Activated T-cell treated with anti-CD3 and anti-CD28 coated beads, Interleukin-2, amount 50 U/mL, for 4 hours (primary cell): Measurements from ENCODE around the gene CHRM2. TPM values are rescaled to one million over a fixed set of nuclear protein-coding genes. Genes with fewer than 3 reads are reported as not detected.

ENCODE experiments used
- ATAC-seq, 2 donors: fragments of 200-7000 bp; cut with Tn5 transposase; one replicate each; pipeline ENCODE4 v1.10.0; 2021
- DNase-seq: peaks from one replicate; pipeline ENCODE4 v3.0.0-alpha.2; 2020
- H3K27me3 Mint-ChIP-seq: one replicate; pipeline ENCODE4 v1.8.0; 2021; ENCODE audit warnings: low read depth, mixed read lengths
- H3K36me3 Mint-ChIP-seq: one replicate; pipeline ENCODE4 v1.8.0; 2022; ENCODE audit warnings: mixed read lengths; ENCODE audit not compliant: insufficient read depth
- H3K4me1 Mint-ChIP-seq: one replicate; pipeline ENCODE4 v1.8.0; 2021; ENCODE audit warnings: low read depth, mixed read lengths
- H3K4me3 Mint-ChIP-seq: one replicate; pipeline ENCODE4 v1.8.0; 2021; ENCODE audit warnings: mild to moderate bottlenecking, moderate library complexity, mixed read lengths
- H3K9me3 Mint-ChIP-seq: one replicate; pipeline ENCODE4 v1.8.0; 2021; ENCODE audit warnings: mixed read lengths
- total RNA-seq, 3 donors: library from RNA; stranded (reverse); gene quantifications; one replicate each; pipeline ENCODE4 v1.2.1, GENCODE V29; 2021

CHRM2 gene
- total RNA-seq, 3 donors from 2014 or later, result 0.22 TPM; not detected in 2

- no peak for ATAC-seq
- H3K4me3 Mint-ChIP-seq, result no peak overlapping the region
- H3K27me3 Mint-ChIP-seq, result no peaks in the 10 kb centered on the region
- no peak for DNase-seq
- H3K9me3 Mint-ChIP-seq, result peaks cover 8% of the 10 kb centered on the region
- no peaks in the 10 kb centered on the region for H3K36me3 Mint-ChIP-seq
- no peaks in the 10 kb centered on the region for H3K4me1 Mint-ChIP-seq
Observed at GRCh38 chr7:137003566-137003965, 135.1 kb downstream of the CHRM2 start.

GRCh38 chr7:137005873-137006272 lies 137.4 kb downstream of the CHRM2 start:
- no peaks in the 10 kb centered on the region for H3K36me3 Mint-ChIP-seq
- no peaks in the 10 kb centered on the region for H3K27me3 Mint-ChIP-seq
- no peaks in the 10 kb centered on the region for H3K4me1 Mint-ChIP-seq
- no peak for DNase-seq
- peaks cover 8% of the 10 kb centered on the region for H3K9me3 Mint-ChIP-seq
- no peak for ATAC-seq
- H3K4me3 Mint-ChIP-seq, result no peak overlapping the region

GRCh38 chr7:137006293-137006692 lies 137.8 kb downstream of the CHRM2 start:
- ATAC-seq (no peak), DNase-seq (no peak)
- Mint-ChIP-seq H3K36me3 (no peaks in the 10 kb centered on the region), H3K9me3 (peaks cover 8% of the 10 kb centered on the region), H3K4me3 (no peak overlapping the region), H3K4me1 (no peaks in the 10 kb centered on the region), H3K27me3 (no peaks in the 10 kb centered on the region)

GRCh38 chr7:137007001-137007694 lies 138.7 kb downstream of the CHRM2 start:
- Mint-ChIP-seq H3K9me3 (peaks cover 8% of the 10 kb centered on the region), H3K4me1 (no peaks in the 10 kb centered on the region), H3K4me3 (no peak overlapping the region), H3K27me3 (no peaks in the 10 kb centered on the region), H3K36me3 (no peaks in the 10 kb centered on the region)
- DNase-seq, result no peak
- ATAC-seq, result no peak

GRCh38 chr7:137009404-137009803 lies 141.0 kb downstream of the CHRM2 start:
- ATAC-seq, result no peak
- H3K9me3 Mint-ChIP-seq, result peaks cover 5% of the 10 kb centered on the region
- H3K27me3 Mint-ChIP-seq, result no peaks in the 10 kb centered on the region
- H3K36me3 Mint-ChIP-seq, result no peaks in the 10 kb centered on the region
- DNase-seq, result no peak
- no peak overlapping the region for H3K4me3 Mint-ChIP-seq
- no peaks in the 10 kb centered on the region for H3K4me1 Mint-ChIP-seq

GRCh38 chr7:137015015-137015414 lies 146.6 kb downstream of the CHRM2 start:
- DNase-seq (no peak), ATAC-seq (no peak)
- H3K4me1 Mint-ChIP-seq, result no peaks in the 10 kb centered on the region
- H3K27me3 Mint-ChIP-seq, result no peaks in the 10 kb centered on the region
- no peaks in the 10 kb centered on the region for H3K36me3 Mint-ChIP-seq
- H3K4me3 Mint-ChIP-seq, result no peak overlapping the region
- no peaks in the 10 kb centered on the region for H3K9me3 Mint-ChIP-seq

- Mint-ChIP-seq H3K36me3 (no peaks in the 10 kb centered on the region), H3K27me3 (no peaks in the 10 kb centered on the region), H3K4me1 (no peaks in the 10 kb centered on the region), H3K9me3 (no peaks in the 10 kb centered on the region), H3K4me3 (no peak overlapping the region)
- ATAC-seq, result no peak
- DNase-seq, result no peak
Observed at GRCh38 chr7:137017221-137017620, 148.8 kb downstream of the CHRM2 start.

GRCh38 chr7:137018468-137018867 lies 150.0 kb downstream of the CHRM2 start:
- H3K36me3 Mint-ChIP-seq, result no peaks in the 10 kb centered on the region
- H3K27me3 Mint-ChIP-seq, result no peaks in the 10 kb centered on the region
- no peaks in the 10 kb centered on the region for H3K4me1 Mint-ChIP-seq
- ATAC-seq (no peak), DNase-seq (no peak)
- H3K4me3 Mint-ChIP-seq, result no peak overlapping the region
- H3K9me3 Mint-ChIP-seq, result no peaks in the 10 kb centered on the region

- no peaks in the 10 kb centered on the region for H3K27me3 Mint-ChIP-seq
- H3K9me3 Mint-ChIP-seq, result no peaks in the 10 kb centered on the region
- no peak for DNase-seq
- ATAC-seq, result no peak
- H3K4me3 Mint-ChIP-seq, result no peak overlapping the region
- H3K4me1 Mint-ChIP-seq, result no peaks in the 10 kb centered on the region
- H3K36me3 Mint-ChIP-seq, result no peaks in the 10 kb centered on the region
Observed at GRCh38 chr7:137020351-137020750, 151.9 kb downstream of the CHRM2 start.

GRCh38 chr7:137025469-137026175 lies 157.2 kb downstream of the CHRM2 start:
- no peaks in the 10 kb centered on the region for H3K9me3 Mint-ChIP-seq
- no peak overlapping the region for H3K4me3 Mint-ChIP-seq
- ATAC-seq (no peak), DNase-seq (no peak)
- no peaks in the 10 kb centered on the region for H3K27me3 Mint-ChIP-seq
- no peaks in the 10 kb centered on the region for H3K4me1 Mint-ChIP-seq
- no peaks in the 10 kb centered on the region for H3K36me3 Mint-ChIP-seq

- H3K36me3 Mint-ChIP-seq, result no peaks in the 10 kb centered on the region
- H3K27me3 Mint-ChIP-seq, result no peaks in the 10 kb centered on the region
- no peak for ATAC-seq
- H3K4me1 Mint-ChIP-seq, result no peaks in the 10 kb centered on the region
- H3K4me3 Mint-ChIP-seq, result no peak overlapping the region
- H3K9me3 Mint-ChIP-seq, result no peaks in the 10 kb centered on the region
- DNase-seq, result no peak
Observed at GRCh38 chr7:137026176-137026500, 157.7 kb downstream of the CHRM2 start.

GRCh38 chr7:137032436-137032835 lies 164.0 kb downstream of the CHRM2 start:
- H3K27me3 Mint-ChIP-seq, result no peaks in the 10 kb centered on the region
- peaks cover 9% of the 10 kb centered on the region for H3K9me3 Mint-ChIP-seq
- DNase-seq, result no peak
- H3K4me3 Mint-ChIP-seq, result no peak overlapping the region
- no peaks in the 10 kb centered on the region for H3K4me1 Mint-ChIP-seq
- H3K36me3 Mint-ChIP-seq, result no peaks in the 10 kb centered on the region
- no peak for ATAC-seq

GRCh38 chr7:137036768-137037167 lies 168.3 kb downstream of the CHRM2 start:
- ATAC-seq (no peak), DNase-seq (no peak)
- Mint-ChIP-seq H3K27me3 (no peaks in the 10 kb centered on the region), H3K4me3 (no peak overlapping the region), H3K9me3 (peaks cover 9% of the 10 kb centered on the region), H3K36me3 (no peaks in the 10 kb centered on the region), H3K4me1 (no peaks in the 10 kb centered on the region)

GRCh38 chr7:137038706-137039105 lies 170.3 kb downstream of the CHRM2 start:
- no peak overlapping the region for H3K4me3 Mint-ChIP-seq
- H3K4me1 Mint-ChIP-seq, result no peaks in the 10 kb centered on the region
- no peak for ATAC-seq
- no peaks in the 10 kb centered on the region for H3K27me3 Mint-ChIP-seq
- DNase-seq, result no peak
- no peaks in the 10 kb centered on the region for H3K36me3 Mint-ChIP-seq
- peaks cover 16% of the 10 kb centered on the region for H3K9me3 Mint-ChIP-seq

GRCh38 chr7:137040745-137041144 lies 172.3 kb downstream of the CHRM2 start:
- H3K4me3 Mint-ChIP-seq, result no peak overlapping the region
- no peaks in the 10 kb centered on the region for H3K36me3 Mint-ChIP-seq
- DNase-seq (no peak), ATAC-seq (no peak)
- peaks cover 17% of the 10 kb centered on the region for H3K9me3 Mint-ChIP-seq
- no peaks in the 10 kb centered on the region for H3K27me3 Mint-ChIP-seq
- no peaks in the 10 kb centered on the region for H3K4me1 Mint-ChIP-seq
